Erythroblast (primary cell): Measurements from ENCODE around the gene FAM118A.

Experiments used
- DNase-seq, 2 experiments: peaks; one replicate each; lab custom pipeline; 2025; lab: John Stamatoyannopoulos, UW
- GATA1 ChIP-seq: IDR thresholded peaks from 2 replicates; pipeline ENCODE4 v1.6.1; 2011; ENCODE audit warnings: low read depth, mild to moderate bottlenecking, control low read depth, low read length, moderate library complexity
- POLR2A ChIP-seq: IDR thresholded peaks from 2 replicates; pipeline ENCODE4 v1.6.1; 2011; ENCODE audit warnings: mild to moderate bottlenecking, low read length

The FAM118A gene

DNA sequence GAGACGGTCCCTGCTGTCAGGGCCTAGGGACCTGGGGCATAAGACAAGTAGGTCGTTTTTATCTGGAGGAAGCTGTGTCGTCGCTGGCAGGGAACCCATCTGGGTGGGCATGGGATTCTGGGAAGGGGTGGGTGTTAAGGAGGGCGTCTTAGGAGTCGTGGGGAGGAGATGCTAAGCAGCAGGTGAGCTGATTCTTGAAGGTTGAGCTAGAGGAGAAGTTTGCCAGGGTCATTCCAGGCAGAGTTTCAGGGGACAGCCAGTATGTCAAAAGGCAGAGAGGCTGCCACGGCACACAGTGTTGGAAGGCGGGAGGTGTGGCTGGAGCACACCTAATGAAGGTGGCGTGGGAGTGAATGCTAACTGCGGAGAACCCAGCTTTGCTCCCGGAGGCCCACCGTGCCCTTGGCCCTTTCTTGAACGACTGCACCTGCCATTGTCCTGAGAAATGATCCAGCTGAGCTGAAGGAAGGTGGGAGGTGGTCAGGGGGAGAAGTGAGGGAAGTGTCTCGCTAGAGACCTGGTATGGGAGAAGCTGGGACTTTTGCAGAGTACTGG, 1.3 kb downstream of the FAM118A start:
- TF ChIP-seq GATA1 = no peak
- no peak for TF ChIP-seq POLR2A
- DNase-seq = peak in 1 of 2 experiments; percentile 60

DNA sequence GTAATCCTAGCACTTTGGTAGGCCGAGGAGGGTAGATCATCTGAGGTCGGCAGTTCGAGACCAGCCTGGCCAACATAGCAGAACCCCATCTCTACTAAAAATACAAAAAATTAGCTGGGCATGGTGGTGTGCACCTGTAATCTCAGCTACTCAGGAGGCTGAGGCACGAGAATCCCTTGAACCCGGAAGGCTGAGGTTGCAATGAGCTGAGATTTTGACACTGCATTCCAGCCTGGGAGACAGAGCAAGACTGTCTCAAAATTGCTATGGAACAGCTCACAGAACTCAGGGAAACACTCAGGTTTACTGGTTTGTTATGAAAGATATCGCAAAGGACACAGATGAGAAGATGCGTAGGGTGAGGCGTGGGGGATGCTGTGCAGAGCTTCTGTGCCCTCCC, 2.7 kb downstream of the FAM118A start:
- TF ChIP-seq GATA1 (no peak), POLR2A (no peak)
- DNase-seq = no peak

DNA sequence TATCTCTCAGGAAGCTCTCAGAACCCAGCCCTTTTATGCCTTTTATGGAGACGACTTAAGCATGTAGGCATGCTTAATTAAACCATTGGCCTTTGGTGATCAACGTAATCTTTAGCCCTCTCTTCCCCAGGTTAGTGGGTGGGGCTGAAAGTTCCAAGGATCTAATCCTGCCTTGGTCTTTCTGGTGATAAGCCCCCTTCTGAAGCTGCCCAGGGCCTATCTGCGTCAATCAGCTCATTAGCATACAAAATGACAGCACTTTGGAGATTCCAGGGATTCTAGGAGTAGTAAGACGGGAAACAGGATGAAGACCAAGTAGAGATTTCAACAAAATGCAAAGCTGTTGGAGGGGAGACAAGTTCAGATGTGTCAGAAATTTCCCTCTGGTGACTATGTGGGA, 3.1 kb downstream of the FAM118A start:
- peak; percentile 14 to 26 for DNase-seq
- TF ChIP-seq POLR2A (no peak), GATA1 (no peak)

DNA sequence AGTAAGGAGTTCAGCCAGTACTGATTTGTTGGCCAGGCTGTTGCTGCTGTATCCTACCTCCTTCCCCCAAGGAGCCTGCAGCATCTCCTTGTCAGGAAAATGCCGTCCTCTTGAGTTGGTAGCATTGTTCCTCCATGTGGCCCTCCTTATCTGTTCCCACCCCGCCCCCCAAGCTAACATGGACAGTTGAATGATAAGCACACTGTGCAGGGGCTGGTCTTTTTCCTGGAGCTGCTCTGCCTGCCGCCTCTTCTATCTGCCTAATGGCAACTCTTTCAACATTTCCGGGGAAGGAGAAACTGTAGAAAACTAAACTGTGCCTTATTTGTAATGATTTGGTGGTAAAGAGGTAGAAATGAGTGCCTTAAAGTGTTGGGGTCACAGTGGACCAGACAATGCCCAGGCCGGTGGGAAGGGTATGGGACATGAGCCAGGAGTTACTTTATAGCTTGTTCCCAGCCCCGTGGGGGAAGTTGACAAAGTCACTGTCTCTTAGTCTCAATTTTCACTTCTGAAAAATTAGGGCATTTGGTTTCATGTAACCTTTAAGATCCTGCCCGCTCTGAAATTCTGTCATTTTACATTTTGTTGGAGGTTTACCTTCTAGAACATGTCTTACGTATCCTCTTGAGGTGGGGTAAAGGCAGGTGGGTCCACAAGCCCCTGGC, 4.5 kb downstream of the FAM118A start:
- peak; percentile 77 for TF ChIP-seq GATA1
- peak; percentile 67 for TF ChIP-seq POLR2A
- DNase-seq = peak; percentile 87 to 94

DNA sequence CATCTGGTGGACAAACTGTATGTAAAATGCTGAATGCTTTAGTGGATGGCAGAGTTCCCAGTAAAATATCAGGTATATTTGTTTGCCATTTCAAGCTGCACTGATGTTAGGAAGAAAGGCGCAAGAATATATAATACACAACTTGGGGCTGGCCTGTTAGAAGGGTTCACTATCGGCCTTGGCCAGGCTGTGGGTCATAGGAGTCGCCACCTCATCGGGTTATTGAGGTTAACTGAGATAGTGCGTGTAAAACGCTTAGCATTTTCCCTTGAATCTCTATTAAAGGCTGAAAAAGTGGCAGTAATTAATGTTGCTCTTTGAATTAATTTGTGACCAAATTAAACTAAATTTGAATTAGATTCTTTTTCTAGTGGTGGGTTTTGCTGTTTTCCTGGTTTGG, 5.1 kb downstream of the FAM118A start:
- peak; percentile 80 to 87 for DNase-seq
- TF ChIP-seq POLR2A = no peak
- TF ChIP-seq GATA1 = no peak

DNA sequence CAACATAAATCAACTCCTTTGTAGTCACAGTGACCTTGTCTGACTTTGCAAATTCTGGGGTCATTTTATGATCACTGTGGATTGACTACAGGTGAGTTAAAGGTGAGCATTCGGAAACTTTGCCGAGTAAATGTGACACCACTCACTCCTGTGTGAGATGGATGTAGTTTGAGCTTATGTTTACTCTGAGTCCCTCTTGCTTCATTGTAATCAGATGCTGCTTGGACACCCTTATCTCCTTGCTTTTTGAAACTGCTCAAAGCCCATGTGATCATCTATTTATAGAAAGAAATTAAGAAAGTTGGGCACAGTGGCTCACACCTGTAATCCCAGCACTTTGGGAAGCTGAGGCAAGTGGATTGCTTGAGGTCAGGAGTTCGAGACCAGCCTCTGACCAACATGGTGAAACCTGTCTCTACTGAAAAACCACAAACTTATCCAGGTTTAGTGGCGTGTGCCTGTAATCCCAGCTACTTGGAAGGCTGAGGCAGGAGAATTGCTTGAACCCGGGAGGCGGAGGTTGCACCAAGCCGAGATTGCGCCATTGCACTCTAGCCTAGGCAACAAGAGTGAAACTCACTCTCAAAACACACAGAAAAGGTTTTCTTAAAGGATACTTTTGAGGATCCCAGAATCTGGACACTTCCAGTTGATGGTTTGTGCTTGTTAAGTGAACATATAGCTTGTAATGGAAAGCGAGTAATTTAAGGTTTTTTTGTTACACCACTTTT, 7.2 kb downstream of the FAM118A start:
- TF ChIP-seq POLR2A = no peak
- TF ChIP-seq GATA1 = no peak
- DNase-seq = peak; percentile 15 to 28

DNA sequence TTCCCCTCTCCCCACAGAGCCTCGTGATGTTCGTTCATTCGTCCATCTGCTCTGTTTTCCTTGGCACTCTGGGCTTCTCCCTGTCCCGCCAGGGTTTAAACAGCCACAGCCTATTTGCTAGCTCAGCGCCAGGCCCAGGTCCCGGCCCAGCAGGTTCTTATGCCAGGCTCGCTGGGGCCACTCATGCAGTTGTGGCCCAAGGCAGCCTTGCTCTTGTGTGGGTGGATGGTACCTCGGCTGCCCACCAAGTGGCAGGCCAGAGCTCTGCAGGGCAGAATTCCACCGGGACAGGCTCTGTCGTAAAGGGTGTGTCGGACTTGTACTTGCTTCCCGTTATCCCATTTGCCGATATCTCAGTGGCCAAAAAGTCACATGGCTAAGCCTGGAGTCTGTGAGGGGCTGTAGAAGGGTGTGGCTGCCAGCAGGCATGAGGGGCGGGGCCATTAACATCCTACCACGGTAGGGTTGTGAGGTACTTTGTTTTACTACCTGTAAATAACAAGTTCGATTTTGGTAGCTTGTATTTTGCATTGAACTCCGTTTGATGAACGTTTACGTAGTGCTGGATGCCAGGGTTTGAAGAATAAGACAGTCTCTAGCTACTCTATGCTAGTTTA, 7.9 kb downstream of the FAM118A start:
- DNase-seq = peak in 1 of 2 experiments; percentile 38
- no peak for TF ChIP-seq GATA1
- TF ChIP-seq POLR2A = no peak

DNA sequence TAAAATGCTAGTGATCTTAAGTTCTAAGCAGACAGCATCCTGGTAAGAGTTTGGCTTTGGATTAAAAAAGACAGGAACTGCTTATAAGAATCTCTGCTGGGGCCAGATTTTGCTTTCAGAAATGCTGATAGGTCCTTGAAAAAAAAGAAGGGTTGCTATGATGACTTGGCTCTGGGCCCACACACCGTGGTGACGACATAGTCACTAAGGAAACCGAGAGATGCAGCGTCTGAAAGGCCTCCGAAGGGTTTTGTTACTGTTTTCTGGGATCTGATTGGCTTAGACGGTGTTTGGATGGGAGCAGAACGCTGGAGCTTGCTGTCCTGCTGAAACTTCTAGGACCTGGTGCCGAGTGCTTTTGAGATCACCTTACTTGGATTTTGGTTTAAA, 8.4 kb downstream of the FAM118A start:
- peak; percentile 66 to 78 for DNase-seq
- TF ChIP-seq GATA1 (no peak), POLR2A (no peak)

DNA sequence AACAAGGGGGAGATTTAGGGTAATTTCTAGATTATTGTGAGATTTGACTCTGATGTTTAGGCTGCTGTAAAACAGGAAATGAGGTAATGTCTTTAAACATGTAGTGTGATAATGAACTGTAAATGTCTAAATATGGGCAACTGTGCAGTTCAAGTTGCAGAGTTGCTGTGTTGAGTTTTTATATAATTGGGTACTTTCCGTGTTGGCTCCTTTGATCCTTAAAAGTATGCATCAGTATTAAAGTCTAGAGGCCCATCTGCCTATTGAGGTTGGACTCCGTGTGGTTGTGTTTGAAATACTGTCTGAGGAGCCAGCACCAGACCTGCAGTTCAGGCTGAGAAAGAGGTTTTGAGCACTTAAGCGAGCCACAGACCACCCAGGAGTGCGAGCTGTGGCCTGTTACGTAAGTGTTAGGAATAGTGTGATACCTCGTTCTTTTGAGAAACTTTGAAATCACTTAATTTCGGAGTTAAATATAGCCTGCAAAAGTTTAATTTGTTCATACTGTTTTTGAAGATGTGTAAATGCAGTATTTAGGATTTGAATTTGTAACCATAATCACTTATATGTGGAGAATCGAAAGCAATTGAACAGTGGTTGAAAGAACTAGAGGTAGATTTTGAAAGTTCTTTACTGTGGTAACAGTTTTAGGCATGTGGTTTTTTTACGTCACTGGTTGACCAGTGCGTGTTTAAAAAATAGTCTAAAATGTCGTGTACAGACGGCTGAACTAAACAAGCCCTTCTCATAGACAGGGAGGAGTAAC, 9.0 kb downstream of the FAM118A start:
- DNase-seq = no peak
- no peak for TF ChIP-seq GATA1
- TF ChIP-seq POLR2A = no peak

DNA sequence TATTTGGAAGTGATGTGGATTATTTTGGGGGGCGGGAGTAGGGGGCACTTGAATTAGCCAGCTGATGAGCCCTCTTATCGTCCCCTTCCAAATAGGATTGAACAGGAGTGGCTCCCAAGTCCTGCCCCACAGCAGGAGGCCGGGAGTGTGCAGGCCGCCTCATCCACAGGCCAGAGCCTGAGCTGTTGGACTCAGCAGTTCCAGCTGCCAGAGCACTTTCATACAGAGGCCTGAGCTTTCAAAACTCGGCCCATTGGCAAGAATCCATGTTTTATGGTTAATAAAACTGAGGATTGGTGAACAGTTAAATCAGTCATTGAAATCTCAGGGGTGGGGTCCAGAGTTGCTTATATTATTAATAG, 9.6 kb downstream of the FAM118A start:
- no peak for TF ChIP-seq POLR2A
- no peak for TF ChIP-seq GATA1
- DNase-seq = no peak

DNA sequence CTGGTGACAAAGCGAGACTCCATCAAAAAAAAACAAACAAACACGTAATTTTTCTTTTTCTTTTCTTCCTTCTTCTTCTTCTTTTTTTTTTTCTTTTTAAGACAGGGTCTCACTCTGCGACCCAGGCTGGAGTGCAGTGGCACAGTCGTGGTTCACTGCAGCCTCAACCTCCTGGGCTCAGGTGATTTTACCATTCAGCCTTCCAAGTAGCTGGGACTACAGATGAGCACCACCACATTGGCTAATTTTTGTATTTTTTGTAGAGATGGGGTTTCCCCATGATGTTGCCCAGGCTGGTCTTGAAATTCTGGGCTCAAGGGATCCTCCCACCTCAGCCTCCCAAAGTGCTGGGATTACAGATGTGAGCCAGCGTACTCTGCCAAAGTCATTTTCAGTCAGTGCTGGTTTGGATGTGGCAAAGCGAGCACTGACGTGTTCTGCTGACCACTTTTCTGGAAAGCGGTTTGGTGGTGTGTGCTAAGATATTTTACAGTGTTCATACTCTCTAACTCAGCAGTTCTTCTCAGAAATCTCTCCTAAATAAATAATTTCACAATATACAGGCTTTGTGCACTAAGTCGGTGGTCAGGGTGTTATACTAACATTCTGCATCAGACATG, 10.7 kb downstream of the FAM118A start:
- TF ChIP-seq POLR2A (no peak), GATA1 (no peak)
- DNase-seq = no peak

DNA sequence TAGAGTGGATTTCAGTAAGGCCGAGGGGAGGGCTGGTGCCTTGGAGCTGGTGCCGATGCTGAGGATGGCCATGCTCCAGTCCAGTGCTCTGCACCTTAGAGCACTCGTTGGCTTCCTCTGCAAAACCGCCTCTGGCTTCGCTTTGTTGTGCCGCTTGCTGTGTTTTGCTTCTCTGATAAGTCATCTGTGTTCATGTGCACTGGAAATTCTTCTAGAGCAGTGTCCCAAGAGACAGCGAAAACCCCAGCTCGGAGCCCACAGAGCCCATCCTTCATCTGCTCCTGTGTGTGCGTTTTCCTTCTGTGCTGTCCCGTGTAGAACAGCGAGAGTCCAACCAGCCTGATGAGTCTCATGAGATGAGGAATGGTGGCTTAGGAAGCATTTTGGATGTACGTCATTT, 12.1 kb downstream of the FAM118A start:
- TF ChIP-seq GATA1 (no peak), POLR2A (no peak)
- DNase-seq = no peak
